Measurements from ENCODE around the gene AHI1.

GRCh38 chr6:135277422-135277821, 220.1 kb downstream of the AHI1 start:
- TF ChIP-seq CTCF (IDR thresholded peaks at IDR 0.05) (no peak), POLR2A (IDR thresholded peaks at IDR 0.05) (no peak)

Data from testis (tissue), 2 donors.